Gastrocnemius medialis (tissue), 4 donors: Measurements from ENCODE around the gene BHLHA15.

ENCODE experiments used
- CTCF ChIP-seq, 5 experiments: fragments of 450-650 bp in 3 of 5; fragments of 200-600 bp in 2 of 5; sonication (generic) in 2 of 5; IDR thresholded peaks in 4 of 5; conservative IDR thresholded peaks in 1 of 5; 1 replicate in 4 of 5; 2 replicates in 1 of 5; pipeline ENCODE4 v1.5.1; 2016 to 2019; ENCODE audit warnings: antibody characterized with exemption in 5 of 5, mild to moderate bottlenecking in 3 of 5, moderate library complexity in 3 of 5
- POLR2A ChIP-seq, 2 donors: fragments of 450-650 bp; IDR thresholded peaks; one replicate each; pipeline ENCODE4 v1.6.1; 2017; ENCODE audit warnings: antibody characterized with exemption in 2 of 2, mild to moderate bottlenecking in 2 of 2, moderate library complexity in 2 of 2

DNA sequence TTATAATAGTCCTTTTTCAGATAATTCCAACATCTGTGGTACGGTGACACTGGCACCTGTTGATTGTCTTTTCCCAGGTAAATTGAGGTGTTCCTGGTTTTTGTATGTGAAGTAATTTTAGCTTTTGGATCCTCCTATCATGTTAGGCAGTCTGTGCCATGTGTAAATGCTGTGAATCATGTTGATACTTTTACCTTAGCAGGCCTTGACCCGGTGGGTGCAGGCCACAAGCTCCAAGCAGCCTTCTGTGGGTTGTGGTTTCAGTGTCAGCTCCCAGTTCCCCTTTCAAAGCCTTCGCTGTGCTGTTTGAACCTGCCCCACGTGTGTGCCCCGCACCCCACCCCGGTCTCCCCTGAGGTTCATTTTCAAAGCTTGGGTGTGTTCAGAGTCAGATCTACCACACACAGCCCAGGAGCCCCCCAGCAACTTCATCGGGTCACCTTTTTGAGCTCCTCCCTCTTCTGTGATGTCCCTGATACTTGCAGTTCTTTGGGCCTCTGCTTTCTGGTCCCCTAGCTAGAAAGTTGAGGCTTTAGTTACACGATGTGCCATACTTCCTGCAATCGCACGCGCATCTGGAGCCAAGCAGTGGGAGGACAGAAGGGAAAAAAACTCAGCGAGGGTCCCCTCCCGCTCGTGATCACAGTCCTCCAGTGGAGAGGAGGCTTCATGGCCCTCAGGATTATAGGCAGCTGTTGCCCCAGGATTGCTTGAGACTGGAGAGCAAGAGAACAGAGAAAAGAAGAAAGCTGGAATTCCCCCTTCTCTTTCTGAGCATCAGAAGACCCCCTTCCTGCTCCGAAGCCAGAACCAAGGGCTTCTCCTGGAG lies 8.7 kb upstream of the BHLHA15 start:
- TF ChIP-seq CTCF (IDR thresholded peaks at IDR 0.05 in 4 of 5, conservative IDR thresholded peaks at IDR 0.05 in 1 of 5) = no peak
- TF ChIP-seq POLR2A (IDR thresholded peaks at IDR 0.05) = no peak
